ENCODE measurements around the gene CLIC5.

The CLIC5 gene

DNA sequence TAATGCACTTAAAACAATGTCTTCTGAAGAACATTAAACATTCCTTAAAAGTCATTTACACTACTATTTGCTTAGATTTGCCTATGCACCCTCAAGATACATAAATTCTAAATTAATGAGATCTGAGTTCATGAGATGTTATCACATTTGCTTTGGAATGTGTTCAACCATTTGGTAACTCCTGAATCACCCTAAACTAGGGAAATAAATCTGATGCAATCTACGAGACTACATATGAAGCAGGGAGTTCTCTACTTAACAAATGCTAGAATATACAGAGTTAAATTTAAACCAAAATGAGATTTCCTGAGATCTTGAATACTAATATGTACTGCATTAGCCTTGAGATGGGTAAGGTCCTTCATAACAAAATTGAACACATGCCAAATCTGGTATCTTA, 170.1 kb downstream of the CLIC5 start:
- DNase-seq (ENCODE audit: low spot score) = no peak
- H3K4me1 Mint-ChIP-seq (ENCODE audit: low read depth) = no peaks in the 10 kb centered on the region
- peaks cover 3% of the 10 kb centered on the region for H3K9me3 Mint-ChIP-seq
- no peak overlapping the region for H3K27ac Mint-ChIP-seq
- H3K36me3 Mint-ChIP-seq (ENCODE audit: low read depth) = peaks cover 3% of the 10 kb centered on the region
- H3K4me3 Mint-ChIP-seq = no peak overlapping the region
- no peaks in the 10 kb centered on the region for H3K27me3 Mint-ChIP-seq (ENCODE audit: low read depth)

- H3K4me1 Mint-ChIP-seq (ENCODE audit: low read depth) = no peaks in the 10 kb centered on the region
- no peaks in the 10 kb centered on the region for H3K27me3 Mint-ChIP-seq (ENCODE audit: low read depth)
- H3K27ac Mint-ChIP-seq = no peak overlapping the region
- H3K4me3 Mint-ChIP-seq = no peak overlapping the region
- H3K9me3 Mint-ChIP-seq = peaks cover 3% of the 10 kb centered on the region
- peaks cover 3% of the 10 kb centered on the region for H3K36me3 Mint-ChIP-seq (ENCODE audit: low read depth)
- DNase-seq (ENCODE audit: low spot score) = no peak
Measured at GRCh38 chr6:45844986-45845385, 170.7 kb downstream of the CLIC5 start.

- Mint-ChIP-seq H3K27me3 (ENCODE audit: low read depth) (no peaks in the 10 kb centered on the region), H3K4me3 (no peak overlapping the region), H3K36me3 (ENCODE audit: low read depth) (no peaks in the 10 kb centered on the region), H3K4me1 (ENCODE audit: low read depth) (no peaks in the 10 kb centered on the region), H3K27ac (no peak overlapping the region), H3K9me3 (peaks cover 3% of the 10 kb centered on the region)
- DNase-seq (ENCODE audit: low spot score) = no peak
Measured at GRCh38 chr6:45843848-45844521, 171.7 kb downstream of the CLIC5 start.

GRCh38 chr6:45841062-45841461, 174.6 kb downstream of the CLIC5 start:
- Mint-ChIP-seq H3K4me3 (no peak overlapping the region), H3K4me1 (ENCODE audit: low read depth) (peaks cover 24% of the 10 kb centered on the region), H3K27me3 (ENCODE audit: low read depth) (no peaks in the 10 kb centered on the region), H3K36me3 (ENCODE audit: low read depth) (no peaks in the 10 kb centered on the region), H3K27ac (no peak overlapping the region), H3K9me3 (no peaks in the 10 kb centered on the region)
- DNase-seq (ENCODE audit: low spot score) = no peak

GRCh38 chr6:45838996-45839395, 176.7 kb downstream of the CLIC5 start:
- no peak for DNase-seq (ENCODE audit: low spot score)
- Mint-ChIP-seq H3K4me3 (no peak overlapping the region), H3K27me3 (ENCODE audit: low read depth) (no peaks in the 10 kb centered on the region), H3K9me3 (no peaks in the 10 kb centered on the region), H3K4me1 (ENCODE audit: low read depth) (peaks cover 42% of the 10 kb centered on the region), H3K36me3 (ENCODE audit: low read depth) (no peaks in the 10 kb centered on the region), H3K27ac (no peak overlapping the region)

- no peaks in the 10 kb centered on the region for H3K27me3 Mint-ChIP-seq (ENCODE audit: low read depth)
- H3K4me1 Mint-ChIP-seq (ENCODE audit: low read depth) = peaks cover 46% of the 10 kb centered on the region
- no peak overlapping the region for H3K4me3 Mint-ChIP-seq
- H3K9me3 Mint-ChIP-seq = no peaks in the 10 kb centered on the region
- no peak overlapping the region for H3K27ac Mint-ChIP-seq
- no peaks in the 10 kb centered on the region for H3K36me3 Mint-ChIP-seq (ENCODE audit: low read depth)
- DNase-seq (ENCODE audit: low spot score) = no peak
Measured at GRCh38 chr6:45838451-45838850, 177.2 kb downstream of the CLIC5 start.

DNA sequence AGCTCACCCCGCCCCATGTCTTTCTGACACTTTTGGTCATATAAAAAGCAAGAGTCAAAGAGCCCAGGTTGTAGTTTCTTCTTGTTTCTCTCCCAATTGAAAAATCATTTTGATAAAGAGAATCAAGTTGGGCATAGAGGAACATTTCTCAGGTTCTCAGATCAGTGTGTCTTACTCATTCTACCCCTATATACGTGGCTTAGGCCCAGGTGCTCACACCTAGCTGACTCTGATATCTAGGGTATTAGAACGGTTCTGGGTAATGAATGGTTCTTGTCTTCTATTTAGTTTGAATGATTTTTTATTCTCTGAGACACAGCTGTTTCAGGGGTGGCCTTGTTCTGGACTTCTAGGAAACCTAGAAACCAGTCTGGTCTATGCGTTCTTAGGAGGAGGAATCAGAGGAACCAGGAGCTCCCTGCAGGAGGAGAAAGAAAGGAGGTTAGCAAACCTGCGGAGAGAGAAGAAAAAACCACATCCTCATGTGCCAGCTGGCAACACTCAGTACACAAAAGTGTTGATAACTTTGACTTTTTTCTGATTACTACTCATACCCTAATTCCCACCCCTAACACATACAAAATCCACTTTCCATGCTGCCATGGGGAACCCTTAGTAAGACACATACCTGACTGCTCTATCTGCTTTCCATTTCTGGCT, 178.0 kb downstream of the CLIC5 start:
- Mint-ChIP-seq H3K4me1 (ENCODE audit: low read depth) (peaks cover 46% of the 10 kb centered on the region), H3K27ac (no peak overlapping the region), H3K9me3 (no peaks in the 10 kb centered on the region), H3K4me3 (peak overlapping the region; percentile 45), H3K27me3 (ENCODE audit: low read depth) (no peaks in the 10 kb centered on the region), H3K36me3 (ENCODE audit: low read depth) (no peaks in the 10 kb centered on the region)
- DNase-seq (ENCODE audit: low spot score) = no peak

GRCh38 chr6:45836984-45837383, 178.7 kb downstream of the CLIC5 start:
- H3K4me1 Mint-ChIP-seq (ENCODE audit: low read depth) = peaks cover 50% of the 10 kb centered on the region
- no peaks in the 10 kb centered on the region for H3K36me3 Mint-ChIP-seq (ENCODE audit: low read depth)
- no peak overlapping the region for H3K4me3 Mint-ChIP-seq
- H3K27me3 Mint-ChIP-seq (ENCODE audit: low read depth) = no peaks in the 10 kb centered on the region
- no peaks in the 10 kb centered on the region for H3K9me3 Mint-ChIP-seq
- DNase-seq (ENCODE audit: low spot score) = no peak
- peak overlapping the region; percentile 6 for H3K27ac Mint-ChIP-seq

DNA sequence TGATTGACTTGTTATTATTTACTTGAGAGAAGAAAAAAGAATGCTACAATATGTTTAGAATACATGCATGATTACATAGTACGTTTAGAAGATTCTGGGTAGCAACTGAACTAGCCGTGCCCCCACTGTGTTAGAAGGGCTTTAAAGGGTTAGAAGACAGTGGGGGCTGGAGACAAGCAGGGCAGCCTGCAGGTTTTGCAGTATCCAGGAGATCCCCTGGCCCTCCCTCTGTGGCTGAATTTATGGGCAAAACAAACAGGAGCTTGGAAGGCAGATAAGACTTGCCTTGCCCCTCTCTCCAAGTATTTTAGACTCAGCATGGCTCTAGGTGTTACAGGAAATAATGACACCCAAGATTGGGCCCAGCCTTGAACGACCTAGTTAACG, 179.2 kb downstream of the CLIC5 start:
- Mint-ChIP-seq H3K9me3 (no peaks in the 10 kb centered on the region), H3K27me3 (ENCODE audit: low read depth) (no peaks in the 10 kb centered on the region), H3K4me1 (ENCODE audit: low read depth) (peaks cover 55% of the 10 kb centered on the region), H3K36me3 (ENCODE audit: low read depth) (no peaks in the 10 kb centered on the region), H3K4me3 (no peak overlapping the region), H3K27ac (no peak overlapping the region)
- no peak for DNase-seq (ENCODE audit: low spot score)

DNA sequence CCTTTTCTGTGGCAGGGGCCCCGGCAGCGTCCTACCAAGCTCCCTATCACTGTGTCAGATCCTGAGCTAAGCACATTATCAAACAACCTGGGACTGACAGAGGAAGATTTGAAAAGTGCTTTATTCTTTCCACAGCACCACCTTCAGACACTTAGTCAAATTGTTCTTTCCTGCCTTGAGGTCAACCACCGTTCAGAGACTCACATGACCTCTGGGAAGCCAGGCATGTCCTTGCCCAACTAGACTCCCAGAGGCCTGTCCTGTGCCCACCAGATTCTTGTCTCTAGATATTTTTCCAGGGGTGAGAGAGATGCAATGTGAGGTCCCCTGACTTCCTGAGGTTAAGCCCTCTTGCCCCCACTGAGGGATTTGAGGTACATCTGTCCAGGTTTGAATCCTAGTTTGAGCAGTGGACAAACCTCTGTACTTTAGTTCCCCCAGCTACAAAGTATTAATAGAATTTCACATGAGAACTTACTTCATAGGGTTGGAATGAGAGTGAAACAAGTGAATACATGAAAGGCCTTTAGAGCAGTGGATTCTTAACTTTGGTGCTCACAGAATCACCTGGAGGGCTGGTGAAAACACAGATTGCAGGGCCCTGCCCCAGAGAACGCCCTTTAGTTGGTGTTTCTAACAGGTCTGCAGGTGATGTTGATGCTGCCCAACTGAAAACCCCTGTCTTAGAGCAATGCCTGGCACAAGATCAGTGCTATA, 179.8 kb downstream of the CLIC5 start:
- peaks cover 60% of the 10 kb centered on the region for H3K4me1 Mint-ChIP-seq (ENCODE audit: low read depth)
- H3K27ac Mint-ChIP-seq = peak overlapping the region; percentile 50
- H3K9me3 Mint-ChIP-seq = no peaks in the 10 kb centered on the region
- H3K36me3 Mint-ChIP-seq (ENCODE audit: low read depth) = no peaks in the 10 kb centered on the region
- no peak overlapping the region for H3K4me3 Mint-ChIP-seq
- peak; percentile 50 for DNase-seq (ENCODE audit: low spot score)
- no peaks in the 10 kb centered on the region for H3K27me3 Mint-ChIP-seq (ENCODE audit: low read depth)

GRCh38 chr6:45832063-45832462, 183.6 kb downstream of the CLIC5 start:
- Mint-ChIP-seq H3K4me3 (peak overlapping the region; percentile 83), H3K27me3 (ENCODE audit: low read depth) (no peaks in the 10 kb centered on the region), H3K27ac (peak overlapping the region; percentile 71), H3K36me3 (ENCODE audit: low read depth) (peaks cover 7% of the 10 kb centered on the region), H3K4me1 (ENCODE audit: low read depth) (peaks cover 65% of the 10 kb centered on the region), H3K9me3 (no peaks in the 10 kb centered on the region)
- DNase-seq (ENCODE audit: low spot score) = no peak

Measured in T-helper 2 cell treated with Interferon-gamma antibody and Interleukin-4, amounts not matched to agents 5 μg/mL and 100 μg/mL, for 36 hours (primary cell).